ENCODE measurements around the gene VAMP4.

DNA sequence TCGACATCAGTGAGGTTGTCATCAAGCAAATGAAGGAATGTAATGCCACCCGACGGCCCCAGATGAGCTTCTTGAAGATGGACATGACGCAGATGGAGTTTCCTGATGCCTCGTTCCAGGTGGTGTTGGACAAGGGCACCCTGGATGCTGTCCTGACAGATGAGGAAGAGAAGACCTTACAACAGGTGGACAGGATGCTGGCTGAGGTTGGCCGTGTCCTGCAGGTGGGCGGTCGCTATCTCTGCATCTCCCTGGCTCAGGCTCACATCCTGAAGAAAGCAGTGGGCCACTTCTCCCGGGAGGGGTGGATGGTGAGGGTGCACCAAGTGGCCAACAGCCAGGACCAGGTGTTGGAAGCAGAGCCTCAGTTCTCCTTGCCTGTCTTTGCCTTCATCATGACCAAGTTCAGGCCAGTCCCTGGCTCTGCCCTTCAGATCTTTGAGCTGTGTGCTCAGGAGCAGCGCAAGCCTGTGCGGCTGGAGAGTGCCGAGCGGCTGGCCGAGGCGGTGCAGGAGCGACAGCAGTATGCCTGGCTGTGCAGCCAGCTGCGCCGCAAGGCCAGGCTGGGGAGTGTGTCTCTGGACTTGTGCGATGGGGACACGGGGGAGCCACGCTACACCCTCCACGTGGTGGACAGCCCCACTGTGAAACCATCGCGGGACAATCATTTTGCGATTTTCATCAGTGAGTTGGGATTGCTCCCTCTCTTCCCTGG is 42.1 kb upstream of the VAMP4 start:
- TF ChIP-seq, protein P1, sequence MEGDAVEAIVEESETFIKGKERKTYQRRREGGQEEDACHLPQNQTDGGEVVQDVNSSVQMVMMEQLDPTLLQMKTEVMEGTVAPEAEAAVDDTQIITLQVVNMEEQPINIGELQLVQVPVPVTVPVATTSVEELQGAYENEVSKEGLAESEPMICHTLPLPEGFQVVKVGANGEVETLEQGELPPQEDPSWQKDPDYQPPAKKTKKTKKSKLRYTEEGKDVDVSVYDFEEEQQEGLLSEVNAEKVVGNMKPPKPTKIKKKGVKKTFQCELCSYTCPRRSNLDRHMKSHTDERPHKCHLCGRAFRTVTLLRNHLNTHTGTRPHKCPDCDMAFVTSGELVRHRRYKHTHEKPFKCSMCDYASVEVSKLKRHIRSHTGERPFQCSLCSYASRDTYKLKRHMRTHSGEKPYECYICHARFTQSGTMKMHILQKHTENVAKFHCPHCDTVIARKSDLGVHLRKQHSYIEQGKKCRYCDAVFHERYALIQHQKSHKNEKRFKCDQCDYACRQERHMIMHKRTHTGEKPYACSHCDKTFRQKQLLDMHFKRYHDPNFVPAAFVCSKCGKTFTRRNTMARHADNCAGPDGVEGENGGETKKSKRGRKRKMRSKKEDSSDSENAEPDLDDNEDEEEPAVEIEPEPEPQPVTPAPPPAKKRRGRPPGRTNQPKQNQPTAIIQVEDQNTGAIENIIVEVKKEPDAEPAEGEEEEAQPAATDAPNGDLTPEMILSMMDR (IDR thresholded peaks at IDR 0.05; ENCODE audit: insufficient read depth, low read depth, low read length): no peak
- TF ChIP-seq EZH2 (IDR thresholded peaks at IDR 0.05; ENCODE audit: insufficient read depth, low read length): no peak
